Spleen (tissue), 7 donors: ENCODE measurements around the gene RHOT2.

Experiments used
- POLR2A ChIP-seq, 3 donors: fragments of 450-650 bp; IDR thresholded peaks; one replicate each; pipeline ENCODE4 v1.5.1; 2017; ENCODE audit warnings: antibody characterized with exemption in 3 of 3, mild to moderate bottlenecking in 1 of 3
- POLR2AphosphoS5 ChIP-seq, 3 donors: sonication (generic); formaldehyde crosslinking; IDR thresholded peaks; one replicate each; pipeline ENCODE4 v1.5.1; 2017; ENCODE audit warnings: antibody characterized with exemption in 3 of 3
- TF ChIP-seq, protein P1 (sequence below), 11 experiments: fragments of 200-600 bp in 7 of 11; fragments of 450-650 bp in 4 of 11; sonication (generic) in 4 of 11; IDR thresholded peaks in 8 of 11; conservative IDR thresholded peaks in 3 of 11; 1 replicate in 7 of 11; 2 replicates in 4 of 11; pipeline versions ENCODE4 v1.4.0 to v1.8.0; 2016 to 2021; ENCODE audit warnings: antibody characterized with exemption in 11 of 11, inconsistent platforms in 4 of 11, mild to moderate bottlenecking in 1 of 11
- donor health status: DM: no; HTN: no; CAD: no; lungs with moderate emphysema.
- donor health status: DM: no; HTN: no; CAD: no.
- donor health status: DM: no; HTN: no; CAD: no.

DNA sequence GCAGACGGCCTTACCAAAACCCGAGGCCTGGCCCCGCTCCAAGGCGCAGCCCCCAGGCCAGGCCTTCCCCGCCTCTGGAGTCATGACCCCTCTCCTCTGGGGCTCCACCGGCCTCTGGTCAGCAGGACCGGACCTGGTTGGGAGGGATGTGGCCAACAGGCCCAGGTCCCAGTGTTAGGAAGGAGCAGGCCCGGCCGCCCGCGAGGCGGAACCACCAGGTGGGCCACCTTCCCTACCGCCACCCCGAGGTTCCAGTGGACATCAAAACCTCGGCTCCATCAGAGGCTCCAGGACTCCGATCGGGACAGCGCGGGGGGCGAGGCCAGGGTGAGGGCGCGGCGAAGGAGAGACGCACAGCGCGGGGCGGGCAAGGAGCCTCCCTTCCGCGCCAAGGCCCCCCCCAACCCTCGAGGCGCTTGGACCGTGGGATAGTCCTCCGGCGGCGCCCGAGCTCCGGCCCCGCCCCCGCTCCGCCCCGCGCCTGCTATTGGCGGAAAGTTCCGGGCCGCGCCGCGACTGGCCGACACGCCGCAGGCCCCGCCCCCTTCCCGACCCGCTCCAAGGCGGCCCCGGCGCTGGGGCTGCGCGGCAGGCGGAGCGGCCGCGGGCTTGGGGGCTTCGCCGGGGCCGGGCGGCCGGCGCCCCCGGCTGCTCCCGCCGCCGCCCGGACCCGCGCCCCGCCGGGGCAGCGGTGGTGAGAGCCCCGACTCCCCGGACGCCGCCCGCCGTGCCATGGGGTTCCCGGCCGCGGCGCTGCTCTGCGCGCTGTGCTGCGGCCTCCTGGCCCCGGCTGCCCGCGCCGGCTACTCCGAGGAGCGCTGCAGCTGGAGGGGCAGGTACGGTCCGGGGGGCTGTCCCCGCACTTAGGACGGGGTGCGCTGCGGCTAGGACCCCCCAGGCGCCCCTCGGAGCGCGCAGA lies 46.9 kb downstream of the RHOT2 start, which contains the start of gene METRN:
- TF ChIP-seq, protein P1, sequence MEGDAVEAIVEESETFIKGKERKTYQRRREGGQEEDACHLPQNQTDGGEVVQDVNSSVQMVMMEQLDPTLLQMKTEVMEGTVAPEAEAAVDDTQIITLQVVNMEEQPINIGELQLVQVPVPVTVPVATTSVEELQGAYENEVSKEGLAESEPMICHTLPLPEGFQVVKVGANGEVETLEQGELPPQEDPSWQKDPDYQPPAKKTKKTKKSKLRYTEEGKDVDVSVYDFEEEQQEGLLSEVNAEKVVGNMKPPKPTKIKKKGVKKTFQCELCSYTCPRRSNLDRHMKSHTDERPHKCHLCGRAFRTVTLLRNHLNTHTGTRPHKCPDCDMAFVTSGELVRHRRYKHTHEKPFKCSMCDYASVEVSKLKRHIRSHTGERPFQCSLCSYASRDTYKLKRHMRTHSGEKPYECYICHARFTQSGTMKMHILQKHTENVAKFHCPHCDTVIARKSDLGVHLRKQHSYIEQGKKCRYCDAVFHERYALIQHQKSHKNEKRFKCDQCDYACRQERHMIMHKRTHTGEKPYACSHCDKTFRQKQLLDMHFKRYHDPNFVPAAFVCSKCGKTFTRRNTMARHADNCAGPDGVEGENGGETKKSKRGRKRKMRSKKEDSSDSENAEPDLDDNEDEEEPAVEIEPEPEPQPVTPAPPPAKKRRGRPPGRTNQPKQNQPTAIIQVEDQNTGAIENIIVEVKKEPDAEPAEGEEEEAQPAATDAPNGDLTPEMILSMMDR (IDR thresholded peaks at IDR 0.05 in 8 of 11, conservative IDR thresholded peaks at IDR 0.05 in 3 of 11) = peak in 1 of 11 experiments; percentile 6
- TF ChIP-seq POLR2A (IDR thresholded peaks at IDR 0.05) (no peak), POLR2AphosphoS5 (IDR thresholded peaks at IDR 0.05) (peak; percentile 4 to 54 (median 45))
